ENCODE data around the gene LPAR2.

DNA sequence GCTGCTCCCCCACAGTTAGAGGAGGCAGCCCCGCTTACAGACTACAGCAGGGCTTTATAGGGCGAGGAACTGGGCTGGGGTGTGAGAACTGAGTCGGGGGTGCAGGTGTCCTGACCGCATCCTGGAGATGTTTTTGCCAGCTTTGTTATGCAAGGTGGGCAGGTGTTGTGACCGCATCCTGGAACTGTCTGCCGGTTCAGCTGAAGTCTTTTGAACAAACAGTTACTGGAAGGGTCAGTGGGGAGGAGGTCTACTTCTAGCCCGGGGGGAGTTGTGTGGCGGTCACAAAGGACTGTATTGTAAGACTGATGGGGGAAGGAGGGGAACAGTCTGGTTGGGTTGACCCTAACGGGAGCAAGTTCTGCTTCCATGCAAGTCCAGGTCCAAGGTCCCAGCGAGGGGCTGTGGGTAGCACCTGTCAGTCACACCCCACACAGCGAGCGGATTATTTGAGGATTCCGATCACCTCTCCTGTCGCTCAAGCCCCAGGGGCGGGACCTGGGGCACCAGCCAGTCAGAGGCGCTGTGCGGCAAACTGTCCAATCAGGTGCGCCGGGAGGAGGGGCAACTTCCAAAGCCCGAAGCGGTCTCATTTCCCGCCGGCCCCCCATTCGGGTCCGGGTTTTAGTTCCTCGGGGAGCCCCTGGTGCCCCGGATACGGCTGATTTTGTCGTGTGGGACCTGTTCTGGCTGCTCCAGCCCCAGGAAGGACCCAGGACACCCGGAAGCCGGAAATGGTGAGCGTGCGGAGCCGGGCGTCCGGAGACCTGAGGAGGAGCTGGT is 40.4 kb upstream of the LPAR2 start, which contains the start of gene ZNF101:
- TF ChIP-seq POLR2AphosphoS5 (IDR thresholded peaks at IDR 0.05), result peak in 1 of 3 donors; percentile 34
- TF ChIP-seq, protein P1, sequence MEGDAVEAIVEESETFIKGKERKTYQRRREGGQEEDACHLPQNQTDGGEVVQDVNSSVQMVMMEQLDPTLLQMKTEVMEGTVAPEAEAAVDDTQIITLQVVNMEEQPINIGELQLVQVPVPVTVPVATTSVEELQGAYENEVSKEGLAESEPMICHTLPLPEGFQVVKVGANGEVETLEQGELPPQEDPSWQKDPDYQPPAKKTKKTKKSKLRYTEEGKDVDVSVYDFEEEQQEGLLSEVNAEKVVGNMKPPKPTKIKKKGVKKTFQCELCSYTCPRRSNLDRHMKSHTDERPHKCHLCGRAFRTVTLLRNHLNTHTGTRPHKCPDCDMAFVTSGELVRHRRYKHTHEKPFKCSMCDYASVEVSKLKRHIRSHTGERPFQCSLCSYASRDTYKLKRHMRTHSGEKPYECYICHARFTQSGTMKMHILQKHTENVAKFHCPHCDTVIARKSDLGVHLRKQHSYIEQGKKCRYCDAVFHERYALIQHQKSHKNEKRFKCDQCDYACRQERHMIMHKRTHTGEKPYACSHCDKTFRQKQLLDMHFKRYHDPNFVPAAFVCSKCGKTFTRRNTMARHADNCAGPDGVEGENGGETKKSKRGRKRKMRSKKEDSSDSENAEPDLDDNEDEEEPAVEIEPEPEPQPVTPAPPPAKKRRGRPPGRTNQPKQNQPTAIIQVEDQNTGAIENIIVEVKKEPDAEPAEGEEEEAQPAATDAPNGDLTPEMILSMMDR (IDR thresholded peaks at IDR 0.05), result no peak

Measured in suprapubic skin (tissue), 3 donors.